Type B pancreatic cell (in vitro differentiated cells): ENCODE results near the gene MEX3D. TPM values are rescaled to one million over a fixed set of nuclear protein-coding genes. Genes with fewer than 3 reads are reported as not detected.

Experiments
- DNase-seq: peaks from one replicate; pipeline ENCODE4 v3.0.0; 2021; ENCODE audit warnings: mixed read lengths; ENCODE audit not compliant: unreplicated experiment; ENCODE audit errors: extremely low spot score
- H3K27ac Mint-ChIP-seq: 2 replicates; pipeline ENCODE4 v1.8.0; 2021; ENCODE audit warnings: mild to moderate bottlenecking, mixed read lengths
- H3K27me3 Mint-ChIP-seq: 2 replicates; pipeline ENCODE4 v1.8.0; 2021; ENCODE audit warnings: mixed read lengths
- H3K36me3 Mint-ChIP-seq: 2 replicates; pipeline ENCODE4 v1.8.0; 2021; ENCODE audit warnings: mixed read lengths
- H3K4me1 Mint-ChIP-seq: one replicate; pipeline ENCODE4 v1.8.0; 2021; ENCODE audit warnings: mixed read lengths; ENCODE audit not compliant: unreplicated experiment
- H3K4me3 Mint-ChIP-seq: 2 replicates; pipeline ENCODE4 v1.8.0; 2021; ENCODE audit warnings: mild to moderate bottlenecking, mixed read lengths
- H3K9me3 Mint-ChIP-seq: 2 replicates; pipeline ENCODE4 v1.8.0; 2021; ENCODE audit warnings: mixed read lengths
- total RNA-seq: library from RNA; stranded (reverse); gene quantifications from 2 replicates; pipeline ENCODE4 v1.2.1, GENCODE V29; 2021; ENCODE audit warnings: low replicate concordance
- TF ChIP-seq, protein P1 (sequence below): fragments of 200-600 bp; sonication (generic); conservative IDR thresholded peaks from 2 replicates; pipeline ENCODE4 v1.5.0; 2021; ENCODE audit warnings: antibody characterized with exemption, mild to moderate bottlenecking

The MEX3D gene
- total RNA-seq, 1 donor from 2014 or later = 82.0 TPM

DNA sequence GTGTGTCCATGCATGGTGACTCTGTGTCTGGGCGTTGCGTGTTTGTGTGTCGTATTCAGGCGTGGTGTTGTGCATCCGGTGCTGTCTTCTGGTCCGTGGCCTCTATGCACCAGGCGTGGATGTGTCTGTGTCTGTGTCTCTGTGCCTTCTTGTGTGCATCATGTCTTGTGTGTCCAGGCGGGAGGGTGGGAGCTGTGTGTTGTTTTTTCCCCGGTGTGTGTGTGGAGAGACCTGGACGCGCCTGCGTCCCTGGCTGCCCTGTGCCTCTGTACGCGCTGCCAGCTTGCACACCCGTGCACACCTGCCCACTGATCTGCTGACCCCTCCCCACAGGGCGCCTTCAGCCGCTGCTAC is 43.2 kb downstream of the MEX3D start:
- TF ChIP-seq, protein P1, sequence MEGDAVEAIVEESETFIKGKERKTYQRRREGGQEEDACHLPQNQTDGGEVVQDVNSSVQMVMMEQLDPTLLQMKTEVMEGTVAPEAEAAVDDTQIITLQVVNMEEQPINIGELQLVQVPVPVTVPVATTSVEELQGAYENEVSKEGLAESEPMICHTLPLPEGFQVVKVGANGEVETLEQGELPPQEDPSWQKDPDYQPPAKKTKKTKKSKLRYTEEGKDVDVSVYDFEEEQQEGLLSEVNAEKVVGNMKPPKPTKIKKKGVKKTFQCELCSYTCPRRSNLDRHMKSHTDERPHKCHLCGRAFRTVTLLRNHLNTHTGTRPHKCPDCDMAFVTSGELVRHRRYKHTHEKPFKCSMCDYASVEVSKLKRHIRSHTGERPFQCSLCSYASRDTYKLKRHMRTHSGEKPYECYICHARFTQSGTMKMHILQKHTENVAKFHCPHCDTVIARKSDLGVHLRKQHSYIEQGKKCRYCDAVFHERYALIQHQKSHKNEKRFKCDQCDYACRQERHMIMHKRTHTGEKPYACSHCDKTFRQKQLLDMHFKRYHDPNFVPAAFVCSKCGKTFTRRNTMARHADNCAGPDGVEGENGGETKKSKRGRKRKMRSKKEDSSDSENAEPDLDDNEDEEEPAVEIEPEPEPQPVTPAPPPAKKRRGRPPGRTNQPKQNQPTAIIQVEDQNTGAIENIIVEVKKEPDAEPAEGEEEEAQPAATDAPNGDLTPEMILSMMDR = no peak
- no peaks in the 10 kb centered on the region for H3K4me1 Mint-ChIP-seq
- peaks cover 57% of the 10 kb centered on the region for H3K27me3 Mint-ChIP-seq
- H3K9me3 Mint-ChIP-seq = no peaks in the 10 kb centered on the region
- H3K4me3 Mint-ChIP-seq = peak overlapping the region; percentile 77
- DNase-seq = no peak
- H3K27ac Mint-ChIP-seq = no peak overlapping the region
- no peaks in the 10 kb centered on the region for H3K36me3 Mint-ChIP-seq

DNA sequence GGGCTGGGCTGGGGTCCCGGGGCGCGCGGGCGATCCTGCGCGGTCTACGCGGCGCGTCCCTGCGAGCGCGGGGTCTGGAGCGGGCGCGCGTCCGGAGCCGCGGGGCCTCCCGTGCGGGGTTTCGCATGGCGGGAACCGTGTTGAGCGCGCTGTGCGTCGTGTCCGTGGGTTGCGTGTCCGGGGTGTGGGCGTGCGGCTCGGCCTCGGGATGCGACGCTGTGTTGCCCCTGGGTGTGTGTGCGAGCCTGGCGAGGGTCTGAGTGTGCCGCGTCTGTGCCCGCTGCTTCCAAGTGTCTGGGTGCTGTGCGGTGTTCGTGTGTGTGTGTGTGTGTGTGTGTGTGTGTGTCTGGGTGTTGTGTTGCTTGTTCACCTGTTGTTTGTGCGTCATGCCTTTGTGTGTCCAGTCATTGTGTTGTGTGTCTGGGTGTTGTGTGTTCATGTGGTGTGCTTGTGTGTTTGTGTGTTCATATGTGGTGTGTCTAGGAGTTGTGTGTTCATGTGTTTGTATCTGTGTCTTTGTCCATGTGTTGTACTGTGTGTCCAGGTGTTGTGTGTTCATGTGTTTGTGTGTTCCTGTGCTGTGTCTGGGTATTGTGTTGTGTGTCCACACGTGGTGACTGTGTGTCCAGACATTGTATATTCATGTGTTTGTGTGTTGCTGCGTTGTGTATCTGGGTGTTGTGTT is 43.7 kb downstream of the MEX3D start:
- DNase-seq = no peak
- no peak overlapping the region for H3K27ac Mint-ChIP-seq
- H3K27me3 Mint-ChIP-seq = peaks cover 59% of the 10 kb centered on the region
- TF ChIP-seq, protein P1 = no peak
- no peaks in the 10 kb centered on the region for H3K9me3 Mint-ChIP-seq
- peak overlapping the region; percentile 77 for H3K4me3 Mint-ChIP-seq
- H3K36me3 Mint-ChIP-seq = no peaks in the 10 kb centered on the region
- no peaks in the 10 kb centered on the region for H3K4me1 Mint-ChIP-seq

DNA sequence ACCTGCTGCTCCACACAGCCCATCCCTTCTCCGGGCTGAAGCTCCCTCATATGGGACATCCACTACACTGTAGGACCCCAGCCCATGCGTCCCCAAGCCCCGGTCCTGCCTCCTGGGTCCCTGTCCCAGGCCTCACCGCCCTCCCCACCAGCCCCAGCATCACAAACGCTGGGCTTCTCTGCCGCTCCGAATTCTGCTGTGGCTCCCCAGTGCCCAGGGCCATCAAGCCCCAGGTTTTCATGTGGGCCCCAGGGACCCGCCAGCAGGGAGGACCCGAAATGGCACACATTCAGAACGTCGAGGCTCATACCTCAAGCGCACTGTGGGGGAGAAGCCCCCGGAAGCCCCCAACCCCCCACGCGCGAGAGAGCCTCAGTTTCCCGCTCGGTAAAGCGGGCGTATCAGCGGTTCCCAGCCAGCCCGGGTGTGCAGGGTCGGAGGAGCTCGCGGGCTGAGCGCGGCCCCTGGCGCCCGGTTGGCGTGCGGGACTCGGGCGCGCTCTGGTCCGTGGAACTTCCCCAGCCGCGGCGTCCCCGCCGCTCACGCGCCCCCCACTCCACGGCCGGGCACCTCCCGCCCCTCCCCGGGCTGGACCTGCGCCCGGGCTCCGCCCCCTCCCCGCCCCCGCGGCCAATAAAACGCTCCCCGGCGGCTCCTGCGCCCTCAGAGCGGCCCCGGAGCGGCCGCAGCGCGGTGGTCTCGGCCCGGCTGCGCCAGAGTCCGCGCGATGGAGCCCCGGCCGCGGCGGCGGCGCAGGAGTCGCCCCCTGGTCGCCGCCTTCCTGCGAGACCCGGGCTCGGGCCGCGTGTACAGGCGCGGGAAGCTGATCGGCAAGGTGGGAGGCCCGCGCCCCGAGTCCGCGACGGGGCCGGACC is 44.5 kb downstream of the MEX3D start, which contains the start of gene PLK5:
Gene PLK5, plus strand, starts transcription at position 666 of the 875 bp plus-strand sequence. CDS start 2,920 bp downstream, outside the sequence.
- Mint-ChIP-seq H3K36me3 (no peaks in the 10 kb centered on the region), H3K4me3 (peak within 1 kb of the TSS; percentile 77), H3K9me3 (no peaks in the 10 kb centered on the region), H3K27ac (no peak within 1 kb of the TSS), H3K27me3 (peaks cover 61% of the 10 kb centered on the region), H3K4me1 (no peaks in the 10 kb centered on the region)
- DNase-seq = no peak
- TF ChIP-seq, protein P1 = no peak

DNA sequence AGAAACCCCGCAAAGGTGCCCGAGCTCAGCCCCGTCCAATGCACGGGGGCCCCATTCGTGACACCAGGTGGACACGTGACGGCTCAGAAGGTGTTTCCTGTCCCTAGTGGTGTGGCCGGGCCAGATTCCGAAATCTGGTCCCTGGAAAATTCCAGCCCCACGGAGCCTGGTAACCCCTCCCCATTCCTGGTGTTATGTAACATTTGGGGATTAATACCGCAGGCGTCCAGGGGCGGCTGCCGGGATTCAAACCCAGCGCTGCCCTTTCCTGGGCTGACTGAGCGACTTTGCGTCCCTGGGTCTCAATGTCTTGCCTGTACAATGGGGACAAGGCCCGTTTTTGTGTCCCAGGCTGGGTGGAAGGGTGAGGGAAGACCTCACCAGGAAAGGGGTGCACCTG is 45.3 kb downstream of the MEX3D start:
- Mint-ChIP-seq H3K27ac (no peak overlapping the region), H3K4me1 (no peaks in the 10 kb centered on the region), H3K9me3 (no peaks in the 10 kb centered on the region), H3K4me3 (no peak overlapping the region), H3K36me3 (no peaks in the 10 kb centered on the region), H3K27me3 (peaks cover 69% of the 10 kb centered on the region)
- TF ChIP-seq, protein P1 = no peak
- DNase-seq = no peak

DNA sequence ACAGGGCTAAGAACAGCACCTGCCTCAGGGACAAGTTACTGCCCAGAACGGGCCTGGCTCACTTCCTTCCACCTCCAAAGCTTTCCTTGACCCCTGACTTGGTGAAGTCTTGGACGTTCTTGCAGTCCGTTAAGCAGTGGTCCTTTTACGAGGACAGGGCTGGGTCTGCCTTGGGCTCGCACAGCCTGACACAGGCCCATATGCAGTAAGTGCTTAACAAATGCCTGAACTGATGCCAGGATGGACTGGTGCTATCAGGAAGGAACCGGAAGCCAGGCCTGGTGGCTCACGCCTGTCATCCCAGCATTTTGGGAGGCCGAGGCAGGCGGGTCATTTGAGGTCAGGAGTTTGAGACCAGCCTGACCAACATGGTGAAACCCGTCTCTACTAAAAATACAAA is 46.1 kb downstream of the MEX3D start:
- H3K27ac Mint-ChIP-seq = no peak overlapping the region
- H3K27me3 Mint-ChIP-seq = peaks cover 65% of the 10 kb centered on the region
- H3K9me3 Mint-ChIP-seq = no peaks in the 10 kb centered on the region
- H3K4me1 Mint-ChIP-seq = no peaks in the 10 kb centered on the region
- no peak for DNase-seq
- H3K4me3 Mint-ChIP-seq = no peak overlapping the region
- TF ChIP-seq, protein P1 = no peak
- no peaks in the 10 kb centered on the region for H3K36me3 Mint-ChIP-seq
